ENCODE results near the gene PPT2. TPM values are rescaled to one million over a fixed set of nuclear protein-coding genes. Genes with fewer than 3 reads are reported as not detected.

PPT2 gene
- total RNA-seq, 4 donors from 2014 or later = 14.9 to 31.4 (median 20.8) TPM

DNA sequence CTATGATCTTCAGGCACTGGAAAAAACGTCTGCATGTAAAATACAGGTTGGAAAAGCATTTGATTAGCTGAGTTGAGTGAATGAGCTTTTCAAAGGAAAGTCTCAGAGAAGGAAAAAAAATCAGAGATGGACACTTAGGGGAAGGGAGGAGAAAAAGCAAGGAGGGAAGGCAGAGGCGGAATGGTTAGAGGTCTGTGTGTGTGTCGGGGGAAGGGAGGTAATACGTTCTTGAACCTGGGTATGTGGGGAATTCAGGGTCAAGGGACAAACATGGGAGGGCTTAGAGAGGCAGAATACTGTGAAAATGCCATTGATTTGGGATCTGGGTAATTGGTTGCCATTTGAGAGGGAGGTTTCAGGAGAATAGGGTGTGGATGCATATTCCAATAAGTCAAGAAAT lies 7.3 kb upstream of the PPT2 start:
- Histone ChIP-seq H3K27ac (replicated peaks in 1 of 4) (no peak overlapping the region), H3K4me1 (peaks cover 12 to 24% (median 21%) of the 10 kb centered on the region in 4 donors), H3K4me3 (no peak overlapping the region), H3K36me3 (peaks cover 0 to 17% (median 6%) of the 10 kb centered on the region in 4 donors), H3K9me3 (no peaks in the 10 kb centered on the region), H3K27me3 (no peaks in the 10 kb centered on the region)
- intact Hi-C loops (cut with DNase I) = no loop called here
- no peak for DNase-seq (ENCODE audit: extremely low spot score)
- no peak for TF ChIP-seq POLR2AphosphoS5 (IDR thresholded peaks at IDR 0.05)
- no peak for TF ChIP-seq EP300 (IDR thresholded peaks at IDR 0.05)
- no peak for TF ChIP-seq POLR2A (IDR thresholded peaks at IDR 0.05; ENCODE audit: low read depth)
- TF ChIP-seq, protein P1, sequence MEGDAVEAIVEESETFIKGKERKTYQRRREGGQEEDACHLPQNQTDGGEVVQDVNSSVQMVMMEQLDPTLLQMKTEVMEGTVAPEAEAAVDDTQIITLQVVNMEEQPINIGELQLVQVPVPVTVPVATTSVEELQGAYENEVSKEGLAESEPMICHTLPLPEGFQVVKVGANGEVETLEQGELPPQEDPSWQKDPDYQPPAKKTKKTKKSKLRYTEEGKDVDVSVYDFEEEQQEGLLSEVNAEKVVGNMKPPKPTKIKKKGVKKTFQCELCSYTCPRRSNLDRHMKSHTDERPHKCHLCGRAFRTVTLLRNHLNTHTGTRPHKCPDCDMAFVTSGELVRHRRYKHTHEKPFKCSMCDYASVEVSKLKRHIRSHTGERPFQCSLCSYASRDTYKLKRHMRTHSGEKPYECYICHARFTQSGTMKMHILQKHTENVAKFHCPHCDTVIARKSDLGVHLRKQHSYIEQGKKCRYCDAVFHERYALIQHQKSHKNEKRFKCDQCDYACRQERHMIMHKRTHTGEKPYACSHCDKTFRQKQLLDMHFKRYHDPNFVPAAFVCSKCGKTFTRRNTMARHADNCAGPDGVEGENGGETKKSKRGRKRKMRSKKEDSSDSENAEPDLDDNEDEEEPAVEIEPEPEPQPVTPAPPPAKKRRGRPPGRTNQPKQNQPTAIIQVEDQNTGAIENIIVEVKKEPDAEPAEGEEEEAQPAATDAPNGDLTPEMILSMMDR (IDR thresholded peaks at IDR 0.05) = no peak
- 56% methylated on average over 4 of the region's 4 CpGs for WGBS

GRCh38 chr6:32147401-32148132 lies 6.4 kb upstream of the PPT2 start:
- no peak overlapping the region for H3K27ac ChIP-seq (replicated peaks in 1 of 4)
- peaks cover 0 to 17% (median 6%) of the 10 kb centered on the region in 4 donors for H3K36me3 ChIP-seq
- no peaks in the 10 kb centered on the region for H3K9me3 ChIP-seq
- H3K4me3 ChIP-seq = no peak overlapping the region
- H3K4me1 ChIP-seq = peaks cover 19 to 31% (median 29%) of the 10 kb centered on the region in 4 donors
- intact Hi-C loops (cut with DNase I) = no loop called here
- TF ChIP-seq EP300 (IDR thresholded peaks at IDR 0.05) (no peak), POLR2A (IDR thresholded peaks at IDR 0.05; ENCODE audit: low read depth) (no peak), POLR2AphosphoS5 (IDR thresholded peaks at IDR 0.05) (no peak)
- TF ChIP-seq, protein P1 (IDR thresholded peaks at IDR 0.05) = no peak
- DNase-seq (ENCODE audit: extremely low spot score) = no peak
- no peaks in the 10 kb centered on the region for H3K27me3 ChIP-seq
- WGBS = 92% methylated on average over 4 of the region's 4 CpGs

DNA sequence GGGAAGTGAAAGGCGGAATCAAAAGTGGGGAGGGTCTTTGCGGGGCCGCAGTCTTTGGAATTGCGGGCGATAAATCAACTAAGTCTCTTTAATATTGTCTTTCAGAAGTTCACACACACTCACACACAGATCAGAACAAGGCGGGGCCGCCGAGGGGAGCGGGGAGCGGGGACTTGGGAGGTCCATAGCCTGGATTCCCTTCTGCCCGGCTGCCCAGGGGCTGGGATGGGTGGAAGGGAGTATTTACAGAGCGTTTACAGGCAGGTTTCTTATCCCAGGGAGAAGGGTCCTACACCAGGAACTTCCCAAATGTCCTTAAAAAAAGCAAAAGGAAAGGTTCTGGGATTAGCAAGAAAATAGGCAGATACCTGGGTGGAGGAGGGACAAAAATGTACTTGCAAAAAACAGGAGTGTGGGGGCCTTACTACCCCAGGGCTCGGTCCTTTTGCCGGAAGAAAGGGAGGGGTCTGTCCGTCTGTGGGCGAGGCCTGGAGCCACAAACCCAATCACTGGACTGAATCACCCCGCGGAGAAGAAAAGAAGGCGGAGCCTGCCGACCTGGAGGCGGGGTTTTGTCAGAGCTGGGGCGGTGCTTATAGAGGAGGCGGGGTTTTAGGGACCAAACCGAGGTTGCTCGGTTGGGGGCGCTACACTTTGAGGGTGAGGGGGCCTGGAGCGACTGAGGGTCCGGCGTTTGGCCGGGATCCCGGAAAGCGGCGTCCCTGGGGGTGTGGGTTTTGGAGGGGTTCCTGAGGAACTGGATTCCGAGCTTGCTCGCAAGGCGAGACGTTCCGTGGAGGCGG lies 5.5 kb upstream of the PPT2 start:
- peaks cover 0 to 17% (median 6%) of the 10 kb centered on the region in 4 donors for H3K36me3 ChIP-seq
- H3K4me3 ChIP-seq = peak overlapping the region in 2 of 4 donors; percentile 15 to 35
- WGBS = 61% methylated on average over 39 of the region's 39 CpGs
- no peaks in the 10 kb centered on the region for H3K27me3 ChIP-seq
- H3K27ac ChIP-seq (replicated peaks in 1 of 4) = no peak overlapping the region
- TF ChIP-seq POLR2AphosphoS5 (IDR thresholded peaks at IDR 0.05) (no peak), EP300 (IDR thresholded peaks at IDR 0.05) (no peak), POLR2A (IDR thresholded peaks at IDR 0.05; ENCODE audit: low read depth) (no peak)
- TF ChIP-seq, protein P1 (IDR thresholded peaks at IDR 0.05) = no peak
- intact Hi-C loops (cut with DNase I) = no loop called here
- H3K4me1 ChIP-seq = peaks cover 24 to 41% (median 39%) of the 10 kb centered on the region in 4 donors
- DNase-seq (ENCODE audit: extremely low spot score) = no peak
- no peaks in the 10 kb centered on the region for H3K9me3 ChIP-seq

DNA sequence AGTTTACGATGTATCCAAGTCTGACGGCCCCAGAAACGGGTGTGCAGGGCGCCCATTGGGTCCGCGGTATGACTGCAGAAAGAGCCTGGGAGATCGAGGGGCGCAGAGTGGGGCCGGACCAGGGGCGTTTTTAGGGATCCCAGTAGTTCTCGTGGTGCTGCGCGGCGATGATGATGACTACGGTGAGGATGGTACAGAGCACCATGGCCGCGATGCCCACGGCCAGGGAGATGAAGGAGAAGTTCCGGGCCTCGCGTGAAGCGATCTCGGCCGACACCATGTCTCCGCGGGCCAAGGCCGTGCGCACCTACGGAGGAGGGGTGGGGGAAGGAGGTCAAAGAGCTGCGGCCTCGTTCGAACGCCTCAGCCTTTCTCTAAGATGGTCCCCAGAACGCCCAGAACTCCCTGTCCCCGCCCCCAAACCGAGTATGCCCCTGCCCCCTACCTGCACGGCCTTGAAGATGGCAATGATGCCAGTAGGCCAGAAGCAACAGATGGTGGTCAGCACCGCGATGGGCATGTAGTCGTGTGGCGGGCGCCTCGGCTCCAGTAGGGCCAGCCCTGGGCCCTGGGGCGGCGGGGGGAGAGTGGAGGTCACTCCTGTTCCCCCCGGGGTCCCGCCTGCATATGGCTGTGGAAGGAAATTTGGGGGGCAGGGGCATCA lies 4.7 kb upstream of the PPT2 start:
- no peaks in the 10 kb centered on the region for H3K9me3 ChIP-seq
- H3K4me3 ChIP-seq = peak overlapping the region in 2 of 4 donors; percentile 15 to 35
- peaks cover 24 to 43% (median 41%) of the 10 kb centered on the region in 4 donors for H3K4me1 ChIP-seq
- TF ChIP-seq POLR2AphosphoS5 (IDR thresholded peaks at IDR 0.05) = no peak
- intact Hi-C loops (cut with DNase I) = no loop called here
- H3K27ac ChIP-seq (replicated peaks in 1 of 4) = no peak overlapping the region
- no peak for DNase-seq (ENCODE audit: extremely low spot score)
- no peaks in the 10 kb centered on the region for H3K27me3 ChIP-seq
- peaks cover 0 to 17% (median 6%) of the 10 kb centered on the region in 4 donors for H3K36me3 ChIP-seq
- 80% methylated on average over 44 of the region's 47 CpGs for WGBS
